Thoracic aorta (tissue), 2 donors: ENCODE measurements around the gene ANAPC5. TPM values are rescaled to one million over a fixed set of nuclear protein-coding genes. Genes with fewer than 3 reads are reported as not detected.
"Not testable (repeated sequence)": the region's sequence is repeated elsewhere in the genome, so short reads cannot be mapped to it uniquely, and the experiment has no call there.

Experiments
- ATAC-seq: fragments of 150-250 bp; one replicate; pipeline ENCODE4 v1.8.0; 2017; ENCODE audit warnings: low read depth; ENCODE audit not compliant: insufficient number of reproducible peaks, low FRiP score
- DNase-seq: peaks from one replicate; pipeline ENCODE4 v3.0.0-alpha.2; 2020; ENCODE audit warnings: low spot score
- H3K27ac ChIP-seq, 2 donors: fragments of 200-600 bp; sonication (generic); 1 replicate in 1 of 2; 2 replicates in 1 of 2; pipeline ENCODE4 v1.5.1; 2016; ENCODE audit warnings: mild to moderate bottlenecking in 2 of 2, moderate library complexity in 2 of 2
- H3K27me3 ChIP-seq: fragments of 200-600 bp; sonication (generic); replicated peaks from 2 replicates; pipeline ENCODE4 v1.6.0; 2016; ENCODE audit warnings: mild to moderate bottlenecking; ENCODE audit not compliant: insufficient read depth
- H3K36me3 ChIP-seq: fragments of 200-600 bp; sonication (generic); one replicate; pipeline ENCODE4 v1.5.1; 2016
- H3K4me1 ChIP-seq, 2 donors: fragments of 200-600 bp; sonication (generic); 1 replicate in 1 of 2; 2 replicates in 1 of 2; pipeline versions ENCODE4 v1.5.1 to v1.6.0; 2016; ENCODE audit warnings: low read depth in 2 of 2, mild to moderate bottlenecking in 1 of 2; ENCODE audit not compliant: control insufficient read depth in 1 of 2
- H3K4me3 ChIP-seq: fragments of 200-600 bp; sonication (generic); 2 replicates; pipeline ENCODE4 v1.5.1; 2016; ENCODE audit warnings: mild to moderate bottlenecking
- H3K9me3 ChIP-seq: fragments of 200-600 bp; sonication (generic); 2 replicates; pipeline ENCODE4 v1.5.1; 2016
- CTCF ChIP-seq: fragments of 200-600 bp; sonication (generic); IDR thresholded peaks from one replicate; pipeline ENCODE4 v1.5.1; 2019; ENCODE audit warnings: antibody characterized with exemption
- total RNA-seq, 2 donors: library from RNA; depleted of rRNA; stranded (reverse); fragments of >200 nt; gene quantifications; one replicate each; pipeline versions ENCODE4 v1.1.0 to v1.2.3, GENCODE V29; 2016

Gene ANAPC5
- total RNA-seq, 2 donors from 2014 or later: 113 to 174 TPM

GRCh38 chr12:121304306-121304705 is 47.9 kb downstream of the ANAPC5 start:
- Histone ChIP-seq H3K4me1 (no peaks in the 10 kb centered on the region), H3K36me3 (peaks cover 11% of the 10 kb centered on the region), H3K9me3 (no peaks in the 10 kb centered on the region), H3K27me3 (no peaks in the 10 kb centered on the region), H3K4me3 (no peak overlapping the region), H3K27ac (no peak overlapping the region)
- no peak for TF ChIP-seq CTCF
- ATAC-seq (no peak), DNase-seq (no peak)

GRCh38 chr12:121301876-121302275 is 50.3 kb downstream of the ANAPC5 start:
- ATAC-seq: no peak
- no peak for TF ChIP-seq CTCF
- Histone ChIP-seq H3K4me1 (peaks cover 4 to 10% of the 10 kb centered on the region in 2 donors), H3K27me3 (no peaks in the 10 kb centered on the region), H3K36me3 (no peaks in the 10 kb centered on the region), H3K27ac (no peak overlapping the region), H3K9me3 (no peaks in the 10 kb centered on the region), H3K4me3 (no peak overlapping the region)
- no peak for DNase-seq

- H3K27me3 ChIP-seq: no peaks in the 10 kb centered on the region
- no peaks in the 10 kb centered on the region for H3K9me3 ChIP-seq
- ATAC-seq: no peak
These were observed 52.0 kb downstream of the ANAPC5 start for GRCh38 chr12:121300083-121300819.

GRCh38 chr12:121299662-121300061 is 52.5 kb downstream of the ANAPC5 start:
- H3K27me3 ChIP-seq: no peaks in the 10 kb centered on the region
- H3K27ac ChIP-seq: no peak overlapping the region
- H3K36me3 ChIP-seq: no peaks in the 10 kb centered on the region
- TF ChIP-seq CTCF: no peak
- peaks cover 14 to 22% of the 10 kb centered on the region in 2 donors for H3K4me1 ChIP-seq
- no peak overlapping the region for H3K4me3 ChIP-seq
- no peak for ATAC-seq
- DNase-seq: no peak
- no peaks in the 10 kb centered on the region for H3K9me3 ChIP-seq

More at GRCh38 chr12:121300083-121300819, 52.0 kb downstream of the ANAPC5 start:
- peaks cover 8 to 16% of the 10 kb centered on the region in 2 donors for H3K4me1 ChIP-seq
- TF ChIP-seq CTCF: no peak
- no peak overlapping the region for H3K4me3 ChIP-seq
- H3K27ac ChIP-seq: no peak overlapping the region
- H3K36me3 ChIP-seq: no peaks in the 10 kb centered on the region
- no peak for DNase-seq

- not testable (repeated sequence) for ATAC-seq, DNase-seq, H3K9me3 ChIP-seq, H3K4me3 ChIP-seq, H3K36me3 ChIP-seq, H3K27me3 ChIP-seq, H3K27ac ChIP-seq
- H3K4me1 ChIP-seq: peaks cover 17 to 26% of the 10 kb centered on the region in 2 donors
These were observed 53.8 kb downstream of the ANAPC5 start for GRCh38 chr12:121298411-121298810.
